Fibroblast of the aortic adventitia (primary cell): ENCODE measurements around the gene NEK2. TPM values are rescaled to one million over a fixed set of nuclear protein-coding genes. Genes with fewer than 3 reads are reported as not detected.
A peak's percentile ranks its signal among the peaks of the same experiment; 100 is the strongest.

Source experiments
- DNase-seq: peaks from one replicate; pipeline ENCODE4 v3.0.0-alpha.2; 2010; ENCODE audit warnings: low read depth
- H3K4me3 ChIP-seq: 2 replicates; pipeline ENCODE4 v1.5.1; 2011; ENCODE audit warnings: low read depth, mild to moderate bottlenecking, control low read depth, low read length, moderate library complexity
- CTCF ChIP-seq: IDR thresholded peaks from 2 replicates; pipeline ENCODE4 v1.5.1; 2011; ENCODE audit warnings: mild to moderate bottlenecking, low read length, control low read depth, inconsistent platforms; ENCODE audit not compliant: insufficient read depth
- total RNA-seq: library from RNA; depleted of rRNA; stranded (reverse); fragments of >200 nt; gene quantifications from 2 replicates; pipeline ENCODE4 v1.2.3, GENCODE V29; 2012; ENCODE audit warnings: low replicate concordance

NEK2 gene
- total RNA-seq, 1 donor, result 12.4 TPM

DNA sequence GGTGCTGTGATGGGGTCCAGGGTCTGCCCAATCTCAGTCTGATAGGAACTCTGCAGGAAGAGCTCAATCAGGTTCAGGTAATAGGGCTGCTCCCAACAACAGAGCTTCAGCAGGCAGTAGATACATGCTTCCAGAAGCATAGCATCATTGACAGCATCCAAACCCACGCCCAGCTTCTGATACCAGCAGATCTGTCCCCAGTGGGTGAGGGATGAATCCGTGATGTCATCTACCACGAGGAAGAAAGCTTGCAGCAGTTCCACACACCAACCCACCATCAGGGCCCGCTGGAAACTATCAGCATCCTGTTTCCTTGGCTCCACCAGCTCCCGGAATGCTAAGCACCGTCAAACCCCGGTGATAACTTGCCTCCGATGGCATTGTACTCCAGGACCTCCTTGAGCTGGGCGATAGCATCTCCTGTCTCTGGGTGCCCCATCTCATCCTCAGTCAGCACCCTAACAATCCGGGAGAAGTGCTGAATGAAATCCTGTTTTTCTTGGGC lies 14.7 kb downstream of the NEK2 start:
- no peak for DNase-seq
- no peak overlapping the region for H3K4me3 ChIP-seq
- no peak for TF ChIP-seq CTCF

DNA sequence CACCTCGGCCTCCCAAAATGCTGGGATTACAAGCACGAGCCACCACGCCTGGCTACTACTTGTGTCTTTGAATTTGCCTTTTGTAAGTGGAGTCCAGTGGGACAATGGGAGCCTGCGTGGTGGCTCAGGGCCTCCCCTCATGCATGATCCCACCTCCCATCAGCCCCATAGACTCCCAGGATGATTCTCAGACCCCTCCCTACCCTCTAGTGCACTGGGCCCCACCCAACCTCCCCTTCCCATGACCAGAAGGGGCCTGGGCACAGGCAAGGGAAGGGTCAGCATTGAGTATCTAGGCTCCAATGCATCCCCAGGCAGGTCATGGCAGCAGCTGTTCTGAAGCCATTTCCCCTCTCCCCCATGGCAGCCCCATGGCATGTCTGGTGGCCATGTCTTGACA lies 18.7 kb downstream of the NEK2 start:
- H3K4me3 ChIP-seq, result no peak overlapping the region
- no peak for TF ChIP-seq CTCF
- no peak for DNase-seq

DNA sequence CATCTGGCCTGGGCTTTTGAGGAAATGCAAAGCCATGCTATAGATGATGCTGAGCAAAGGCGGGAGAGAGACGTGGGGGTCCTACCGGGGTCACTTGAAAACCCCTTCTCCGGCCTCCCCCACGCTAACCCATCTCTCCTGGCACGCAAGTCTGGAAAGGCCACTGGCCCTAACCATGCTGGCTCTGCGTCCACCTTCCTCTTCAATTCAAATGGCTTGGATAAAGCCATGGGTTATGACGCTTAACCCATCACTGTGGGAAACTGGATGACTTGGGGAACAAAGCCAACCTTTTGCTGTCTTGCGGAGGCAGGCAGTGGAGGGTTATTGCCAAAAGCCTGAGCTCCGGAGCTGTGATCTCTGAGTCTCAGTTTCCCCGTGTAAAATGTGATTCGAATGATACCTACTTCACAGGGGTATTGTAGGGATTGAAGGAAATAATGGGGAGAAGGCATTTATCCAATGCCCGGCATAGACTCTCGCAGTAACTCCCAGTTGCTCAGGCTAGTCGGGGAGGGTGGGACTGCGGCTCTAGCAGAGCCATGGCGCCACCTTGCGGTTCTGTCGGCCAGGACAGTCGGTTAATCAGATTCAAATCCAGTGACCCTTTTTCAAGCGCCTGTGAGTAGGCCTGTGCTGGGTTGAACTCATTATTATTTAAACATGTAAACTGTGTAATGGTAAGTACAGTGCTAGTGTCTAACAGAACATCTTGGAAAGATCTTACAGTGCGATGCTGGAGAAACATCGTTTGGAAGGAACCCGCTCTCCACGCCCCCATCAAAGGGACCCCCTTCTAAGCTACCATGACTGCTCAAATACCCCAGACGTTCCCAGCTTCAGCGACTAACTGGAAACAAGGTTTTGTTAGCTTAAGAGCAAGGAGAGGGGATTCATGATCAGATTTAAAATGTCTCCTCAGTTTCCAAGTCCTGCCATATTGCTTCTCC lies 20.3 kb downstream of the NEK2 start:
- peak; percentile 90 for DNase-seq
- TF ChIP-seq CTCF, result peak; percentile 94
- H3K4me3 ChIP-seq, result peak overlapping the region; percentile 28

GRCh38 chr1:211653959-211654496 lies 21.4 kb downstream of the NEK2 start:
- no peak overlapping the region for H3K4me3 ChIP-seq
- no peak for TF ChIP-seq CTCF
- DNase-seq, result no peak

DNA sequence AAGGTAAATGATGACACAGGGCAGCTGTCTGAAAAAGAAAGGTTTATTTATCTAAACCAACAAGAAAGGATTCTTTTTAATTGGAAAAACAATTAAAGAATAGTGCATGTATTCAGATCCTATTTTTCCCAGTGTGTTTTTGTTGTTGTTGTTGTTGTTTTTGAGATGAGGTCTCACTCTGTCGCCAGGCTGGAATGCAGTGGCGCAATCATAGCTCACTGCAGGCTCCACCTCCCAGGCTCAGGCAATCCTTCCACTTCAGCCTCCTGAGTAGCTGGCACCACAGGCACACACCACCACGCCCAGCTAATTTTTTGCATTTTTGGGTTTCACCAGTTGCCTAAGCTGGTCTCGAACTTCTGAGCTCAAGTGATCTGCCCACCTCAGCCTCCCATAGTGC lies 22.1 kb downstream of the NEK2 start:
- no peak overlapping the region for H3K4me3 ChIP-seq
- DNase-seq, result no peak
- no peak for TF ChIP-seq CTCF

GRCh38 chr1:211652371-211652770 lies 23.1 kb downstream of the NEK2 start:
- TF ChIP-seq CTCF, result no peak
- no peak overlapping the region for H3K4me3 ChIP-seq
- no peak for DNase-seq
